Measurements from ENCODE around the gene HMGCLL1.

Gene HMGCLL1

DNA sequence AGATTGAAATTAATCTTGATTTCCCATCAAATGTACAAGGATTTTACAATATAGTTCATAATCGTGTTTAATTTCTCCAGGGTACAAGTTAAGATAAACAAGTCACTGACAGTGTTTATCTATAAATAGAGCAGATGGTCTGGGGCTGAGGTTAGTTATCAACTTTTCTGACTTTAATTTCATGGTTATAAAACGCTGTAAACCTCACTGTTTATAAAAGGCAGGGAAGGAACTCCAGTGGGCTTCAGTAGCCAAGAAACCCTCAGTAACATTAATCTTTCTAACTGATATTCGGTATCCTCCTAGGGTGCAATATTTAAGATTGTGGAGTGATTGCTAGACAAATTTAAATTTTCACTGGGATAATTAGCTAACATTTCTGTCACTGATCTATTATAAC lies 183.1 kb downstream of the HMGCLL1 start:
- TF ChIP-seq POLR2AphosphoS5 (IDR thresholded peaks at IDR 0.05; ENCODE audit: low read depth) (no peak), GABPA (IDR thresholded peaks at IDR 0.05; ENCODE audit: low read depth) (no peak), SPI1 (IDR thresholded peaks at IDR 0.05; ENCODE audit: borderline replicate concordance, low read depth) (no peak)
- TF ChIP-seq, protein P1, sequence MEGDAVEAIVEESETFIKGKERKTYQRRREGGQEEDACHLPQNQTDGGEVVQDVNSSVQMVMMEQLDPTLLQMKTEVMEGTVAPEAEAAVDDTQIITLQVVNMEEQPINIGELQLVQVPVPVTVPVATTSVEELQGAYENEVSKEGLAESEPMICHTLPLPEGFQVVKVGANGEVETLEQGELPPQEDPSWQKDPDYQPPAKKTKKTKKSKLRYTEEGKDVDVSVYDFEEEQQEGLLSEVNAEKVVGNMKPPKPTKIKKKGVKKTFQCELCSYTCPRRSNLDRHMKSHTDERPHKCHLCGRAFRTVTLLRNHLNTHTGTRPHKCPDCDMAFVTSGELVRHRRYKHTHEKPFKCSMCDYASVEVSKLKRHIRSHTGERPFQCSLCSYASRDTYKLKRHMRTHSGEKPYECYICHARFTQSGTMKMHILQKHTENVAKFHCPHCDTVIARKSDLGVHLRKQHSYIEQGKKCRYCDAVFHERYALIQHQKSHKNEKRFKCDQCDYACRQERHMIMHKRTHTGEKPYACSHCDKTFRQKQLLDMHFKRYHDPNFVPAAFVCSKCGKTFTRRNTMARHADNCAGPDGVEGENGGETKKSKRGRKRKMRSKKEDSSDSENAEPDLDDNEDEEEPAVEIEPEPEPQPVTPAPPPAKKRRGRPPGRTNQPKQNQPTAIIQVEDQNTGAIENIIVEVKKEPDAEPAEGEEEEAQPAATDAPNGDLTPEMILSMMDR (IDR thresholded peaks at IDR 0.05; ENCODE audit: insufficient read depth, low read length) = no peak
- TF ChIP-seq, protein P2, sequence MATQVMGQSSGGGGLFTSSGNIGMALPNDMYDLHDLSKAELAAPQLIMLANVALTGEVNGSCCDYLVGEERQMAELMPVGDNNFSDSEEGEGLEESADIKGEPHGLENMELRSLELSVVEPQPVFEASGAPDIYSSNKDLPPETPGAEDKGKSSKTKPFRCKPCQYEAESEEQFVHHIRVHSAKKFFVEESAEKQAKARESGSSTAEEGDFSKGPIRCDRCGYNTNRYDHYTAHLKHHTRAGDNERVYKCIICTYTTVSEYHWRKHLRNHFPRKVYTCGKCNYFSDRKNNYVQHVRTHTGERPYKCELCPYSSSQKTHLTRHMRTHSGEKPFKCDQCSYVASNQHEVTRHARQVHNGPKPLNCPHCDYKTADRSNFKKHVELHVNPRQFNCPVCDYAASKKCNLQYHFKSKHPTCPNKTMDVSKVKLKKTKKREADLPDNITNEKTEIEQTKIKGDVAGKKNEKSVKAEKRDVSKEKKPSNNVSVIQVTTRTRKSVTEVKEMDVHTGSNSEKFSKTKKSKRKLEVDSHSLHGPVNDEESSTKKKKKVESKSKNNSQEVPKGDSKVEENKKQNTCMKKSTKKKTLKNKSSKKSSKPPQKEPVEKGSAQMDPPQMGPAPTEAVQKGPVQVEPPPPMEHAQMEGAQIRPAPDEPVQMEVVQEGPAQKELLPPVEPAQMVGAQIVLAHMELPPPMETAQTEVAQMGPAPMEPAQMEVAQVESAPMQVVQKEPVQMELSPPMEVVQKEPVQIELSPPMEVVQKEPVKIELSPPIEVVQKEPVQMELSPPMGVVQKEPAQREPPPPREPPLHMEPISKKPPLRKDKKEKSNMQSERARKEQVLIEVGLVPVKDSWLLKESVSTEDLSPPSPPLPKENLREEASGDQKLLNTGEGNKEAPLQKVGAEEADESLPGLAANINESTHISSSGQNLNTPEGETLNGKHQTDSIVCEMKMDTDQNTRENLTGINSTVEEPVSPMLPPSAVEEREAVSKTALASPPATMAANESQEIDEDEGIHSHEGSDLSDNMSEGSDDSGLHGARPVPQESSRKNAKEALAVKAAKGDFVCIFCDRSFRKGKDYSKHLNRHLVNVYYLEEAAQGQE (IDR thresholded peaks at IDR 0.05; ENCODE audit: insufficient replicate concordance, low read depth) = no peak
- no peak overlapping the region for H3K27ac ChIP-seq (replicated peaks)
- H3K4me3 ChIP-seq (replicated peaks; ENCODE audit: insufficient read depth, low read length) = no peak overlapping the region
- DNase-seq (ENCODE audit: low read depth in 1 of 2, low spot score in 1 of 2) = no peak
- H3K27me3 ChIP-seq (ENCODE audit: insufficient read depth, poor library complexity, severe bottlenecking) = no peaks in the 10 kb centered on the region

DNA sequence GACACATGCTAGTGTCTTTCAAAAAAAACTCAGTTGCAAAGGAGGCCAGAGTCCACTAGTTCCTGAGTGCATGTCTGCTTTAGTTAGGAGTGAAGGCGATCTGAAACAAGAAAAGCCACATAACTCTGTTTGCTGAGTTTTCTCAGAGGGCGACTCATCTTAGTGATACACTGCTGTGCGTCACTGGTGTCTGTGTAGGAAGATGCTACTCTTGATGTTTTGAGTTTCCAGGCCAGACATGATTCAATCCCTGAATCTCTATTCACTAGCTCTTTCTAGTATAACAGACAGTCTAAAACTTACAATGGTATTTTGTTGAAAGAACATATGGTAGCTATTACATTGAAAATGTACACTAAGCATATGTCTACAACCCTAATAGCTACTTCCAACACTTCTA lies 190.8 kb downstream of the HMGCLL1 start:
- Histone ChIP-seq H3K4me3 (replicated peaks; ENCODE audit: insufficient read depth, low read length) (no peak overlapping the region), H3K27me3 (ENCODE audit: insufficient read depth, poor library complexity, severe bottlenecking) (no peaks in the 10 kb centered on the region), H3K27ac (replicated peaks) (no peak overlapping the region)
- TF ChIP-seq, protein P1 (IDR thresholded peaks at IDR 0.05; ENCODE audit: insufficient read depth, low read length) = no peak
- TF ChIP-seq POLR2AphosphoS5 (IDR thresholded peaks at IDR 0.05; ENCODE audit: low read depth) (no peak), GABPA (IDR thresholded peaks at IDR 0.05; ENCODE audit: low read depth) (no peak), SPI1 (IDR thresholded peaks at IDR 0.05; ENCODE audit: borderline replicate concordance, low read depth) (no peak)
- TF ChIP-seq, protein P2 (IDR thresholded peaks at IDR 0.05; ENCODE audit: insufficient replicate concordance, low read depth) = no peak
- no peak for DNase-seq (ENCODE audit: low read depth in 1 of 2, low spot score in 1 of 2)

Measured in HL-60 (cell line).